ENCODE measurements around the gene DIP2C.

DNA sequence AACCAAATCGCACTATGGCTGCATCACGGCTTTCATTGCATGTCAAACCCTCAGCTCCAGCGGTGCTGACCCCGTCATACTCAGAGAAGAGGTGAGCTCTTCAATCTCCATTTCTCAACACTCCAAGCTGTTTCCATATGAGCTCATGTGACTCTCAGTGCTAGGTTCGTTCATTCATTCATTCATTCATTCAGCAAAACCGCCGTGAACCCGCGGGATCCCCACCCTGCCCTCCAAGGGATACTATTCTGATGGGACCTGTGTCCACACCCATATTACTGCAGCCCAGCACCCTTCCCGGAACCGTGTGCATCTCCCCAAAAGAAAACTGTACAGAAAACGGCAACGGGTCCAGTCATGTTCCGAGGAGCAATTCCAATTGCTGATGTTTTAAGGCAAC, 184.7 kb downstream of the DIP2C start:
- TF ChIP-seq POLR2AphosphoS5 (IDR thresholded peaks at IDR 0.05) (no peak), CTCF (IDR thresholded peaks at IDR 0.05) (no peak)

All from stomach (tissue), 4 donors.